SU-DHL-6 (cell line): ENCODE data around the gene COX15.
"Not testable (repeated sequence)": the region's sequence is repeated elsewhere in the genome, so short reads cannot be mapped to it uniquely, and the experiment has no call there.

Experiments
- H2AFZ ChIP-seq: fragments of 200-600 bp; sonication (generic); 2 replicates; pipeline ENCODE4 v1.6.1; 2014; ENCODE audit warnings: low read depth, mild to moderate bottlenecking, moderate library complexity, mixed read lengths, antibody characterized with exemption, low read length; ENCODE audit not compliant: severe bottlenecking
- H3F3A ChIP-seq: fragments of 200-600 bp; shearing (Covaris generic); 2 replicates; pipeline ENCODE4 v1.6.0; 2016; ENCODE audit warnings: antibody characterized with exemption, mild to moderate bottlenecking; ENCODE audit not compliant: insufficient read depth
- H3K27ac ChIP-seq: fragments of 200-600 bp; sonication (generic); 2 replicates; pipeline ENCODE4 v1.5.1; 2016; ENCODE audit warnings: low read depth, mild to moderate bottlenecking, low read length, moderate library complexity, mixed read lengths
- H3K27me3 ChIP-seq: fragments of 200-600 bp; sonication (generic), shearing (Covaris generic); 2 replicates; pipeline ENCODE4 v1.6.0; 2014; ENCODE audit warnings: mild to moderate bottlenecking, low read length
- H3K36me3 ChIP-seq: fragments of 200-600 bp; sonication (generic); 2 replicates; pipeline ENCODE4 v1.6.1; 2014; ENCODE audit warnings: mild to moderate bottlenecking, low read length, mixed read lengths
- H3K4me2 ChIP-seq: fragments of 300-600, 200-600 bp; shearing (Covaris generic), sonication (generic); 2 replicates; pipeline ENCODE4 v1.6.0; 2014; ENCODE audit warnings: low read length, low read depth, mild to moderate bottlenecking; ENCODE audit not compliant: poor library complexity, severe bottlenecking
- H3K4me3 ChIP-seq: fragments of 200-600 bp; sonication (generic); 2 replicates; pipeline ENCODE4 v1.5.1; 2014; ENCODE audit warnings: antibody characterized with exemption, low read length, mild to moderate bottlenecking, mixed read lengths; ENCODE audit not compliant: insufficient read depth, poor library complexity, severe bottlenecking
- H3K79me2 ChIP-seq: fragments of 200-600 bp; sonication (generic); 2 replicates; pipeline ENCODE4 v1.6.1; 2014; ENCODE audit warnings: mild to moderate bottlenecking, low read length, moderate library complexity; ENCODE audit not compliant: insufficient read depth
- H3K9ac ChIP-seq: fragments of 200-600 bp; sonication (generic); 2 replicates; pipeline ENCODE4 v1.7.0; 2014; ENCODE audit warnings: mild to moderate bottlenecking, low read length
- H3K9me2 ChIP-seq: fragments of 200-600 bp; sonication (generic); replicated peaks from 2 replicates; pipeline ENCODE4 v1.6.1; 2014; ENCODE audit warnings: low read length; ENCODE audit not compliant: insufficient read depth
- H3K9me3 ChIP-seq: fragments of 200-600 bp; sonication (generic); 2 replicates; pipeline ENCODE4 v1.6.1; 2014; ENCODE audit warnings: low read length, mixed read lengths; ENCODE audit not compliant: insufficient read depth
- H4K20me1 ChIP-seq: fragments of 200-600 bp; sonication (generic); 2 replicates; pipeline ENCODE4 v1.6.1; 2014; ENCODE audit warnings: low read depth, mild to moderate bottlenecking, antibody characterized with exemption, low read length, moderate library complexity, mixed read lengths
- CTCF ChIP-seq: fragments of 200-600 bp; sonication (generic); IDR thresholded peaks from one replicate; pipeline ENCODE4 v1.5.1; 2017; ENCODE audit warnings: antibody characterized with exemption, mild to moderate bottlenecking, low read length, moderate library complexity; ENCODE audit not compliant: insufficient read depth, poor library complexity, severe bottlenecking
- EZH2phosphoT487 ChIP-seq: fragments of 200-600 bp; sonication (generic), shearing (Covaris generic); conservative IDR thresholded peaks from 2 replicates; pipeline ENCODE4 v1.6.1; 2018; ENCODE audit warnings: mild to moderate bottlenecking, antibody characterized with exemption, low read length, moderate library complexity, mixed read lengths

COX15 gene

GRCh38 chr10:99740260-99740659, 8.3 kb upstream of the COX15 start:
- TF ChIP-seq EZH2phosphoT487 (no peak), CTCF (no peak)
- H3K4me2 ChIP-seq = no peak overlapping the region

GRCh38 chr10:99734111-99734510, 2.2 kb upstream of the COX15 start:
- not testable (repeated sequence) for H3K27me3 ChIP-seq, H2AFZ ChIP-seq, H3K27ac ChIP-seq, H3K4me3 ChIP-seq, H4K20me1 ChIP-seq, H3F3A ChIP-seq, H3K9me2 ChIP-seq, H3K9me3 ChIP-seq
- Histone ChIP-seq H3K36me3 (peaks cover 29% of the 10 kb centered on the region), H3K4me2 (peak overlapping the region; percentile 88), H3K79me2 (peaks cover 56% of the 10 kb centered on the region), H3K9ac (0 out of 2 replicates have a peak overlapping the region, but pooled peaks have one; percentile 5)

More at GRCh38 chr10:99740260-99740659, 8.3 kb upstream of the COX15 start:
- no peaks in the 10 kb centered on the region for H3K9me2 ChIP-seq
- H3K36me3 ChIP-seq = peaks cover 74% of the 10 kb centered on the region
- no peak overlapping the region for H3K9ac ChIP-seq
- H3K4me3 ChIP-seq = no peak overlapping the region
- H3K79me2 ChIP-seq = peaks cover 30% of the 10 kb centered on the region
- H3K9me3 ChIP-seq = peaks cover 8% of the 10 kb centered on the region; the same call in 1 of the 2 replicates
- H3K27me3 ChIP-seq = no peaks in the 10 kb centered on the region
- H4K20me1 ChIP-seq = no peaks in the 10 kb centered on the region
- H3K27ac ChIP-seq = no peak overlapping the region
- no peak overlapping the region for H2AFZ ChIP-seq
- no peaks in the 10 kb centered on the region for H3F3A ChIP-seq

GRCh38 chr10:99733366-99733765, 1.4 kb upstream of the COX15 start:
- no peaks in the 10 kb centered on the region for H3K9me3 ChIP-seq
- H4K20me1 ChIP-seq = no peaks in the 10 kb centered on the region
- H3K4me3 ChIP-seq = peak overlapping the region; percentile 30
- no peaks in the 10 kb centered on the region for H3K9me2 ChIP-seq
- H3K27me3 ChIP-seq = no peaks in the 10 kb centered on the region
- H3K79me2 ChIP-seq = peaks cover 50% of the 10 kb centered on the region
- H2AFZ ChIP-seq = no peak overlapping the region
- H3F3A ChIP-seq = no peaks in the 10 kb centered on the region
- 0 out of 2 replicates have a peak overlapping the region, but pooled peaks have one; percentile 5 for H3K9ac ChIP-seq
- TF ChIP-seq EZH2phosphoT487 (no peak), CTCF (no peak)
- H3K36me3 ChIP-seq = peaks cover 24% of the 10 kb centered on the region
- H3K4me2 ChIP-seq = peak overlapping the region; percentile 88
- no peak overlapping the region for H3K27ac ChIP-seq

- no peak for TF ChIP-seq CTCF
- Histone ChIP-seq H3F3A (no peaks in the 10 kb centered on the region), H4K20me1 (no peaks in the 10 kb centered on the region), H3K79me2 (peaks cover 43% of the 10 kb centered on the region), H3K9me3 (no peaks in the 10 kb centered on the region), H3K9ac (peak overlapping the region; percentile 95), H3K36me3 (peaks cover 12% of the 10 kb centered on the region), H2AFZ (peak overlapping the region; percentile 85), H3K27ac (peak overlapping the region; percentile 59), H3K4me2 (peak overlapping the region; percentile 88), H3K27me3 (no peaks in the 10 kb centered on the region), H3K4me3 (peak overlapping the region; percentile 96), H3K9me2 (no peaks in the 10 kb centered on the region)
These were observed 458 bp downstream of the COX15 start for GRCh38 chr10:99731306-99732032.
